ENCODE data around the gene TASP1.

The TASP1 gene

GRCh38 chr20:13524339-13524738, 114.4 kb downstream of the TASP1 start:
- DNase-seq (ENCODE audit: low read depth): no peak
- TF ChIP-seq CTCF (IDR thresholded peaks at IDR 0.05; ENCODE audit: low read depth, low read length, missing control alignments): no peak
- H3K4me3 ChIP-seq (ENCODE audit: low read depth, low read length): no peak overlapping the region

GRCh38 chr20:13517831-13518230, 120.9 kb downstream of the TASP1 start:
- no peak overlapping the region for H3K4me3 ChIP-seq (ENCODE audit: low read depth, low read length)
- TF ChIP-seq CTCF (IDR thresholded peaks at IDR 0.05; ENCODE audit: low read depth, low read length, missing control alignments): no peak
- no peak for DNase-seq (ENCODE audit: low read depth)

- H3K4me3 ChIP-seq (ENCODE audit: low read depth, low read length): no peak overlapping the region
- no peak for DNase-seq (ENCODE audit: low read depth)
- TF ChIP-seq CTCF (IDR thresholded peaks at IDR 0.05; ENCODE audit: low read depth, low read length, missing control alignments): no peak
Measured at GRCh38 chr20:13515796-13516558, 122.8 kb downstream of the TASP1 start.

- TF ChIP-seq CTCF (IDR thresholded peaks at IDR 0.05; ENCODE audit: low read depth, low read length, missing control alignments): no peak
- H3K4me3 ChIP-seq (ENCODE audit: low read depth, low read length): no peak overlapping the region
- DNase-seq (ENCODE audit: low read depth): no peak
Measured at GRCh38 chr20:13515291-13515690, 123.4 kb downstream of the TASP1 start.

- H3K4me3 ChIP-seq (ENCODE audit: low read depth, low read length): no peak overlapping the region
- no peak for DNase-seq (ENCODE audit: low read depth)
- TF ChIP-seq CTCF (IDR thresholded peaks at IDR 0.05; ENCODE audit: low read depth, low read length, missing control alignments): no peak
Measured at GRCh38 chr20:13510837-13511488, 127.8 kb downstream of the TASP1 start.

- no peak for DNase-seq (ENCODE audit: low read depth)
- no peak overlapping the region for H3K4me3 ChIP-seq (ENCODE audit: low read depth, low read length)
- no peak for TF ChIP-seq CTCF (IDR thresholded peaks at IDR 0.05; ENCODE audit: low read depth, low read length, missing control alignments)
Measured at GRCh38 chr20:13507646-13508045, 131.1 kb downstream of the TASP1 start.

Data from GM12864 (cell line).